SU-DHL-6 (cell line): Measurements from ENCODE around the gene DNAAF3.

Experiments
- H2AFZ ChIP-seq: fragments of 200-600 bp; sonication (generic); 2 replicates; pipeline ENCODE4 v1.6.1; 2014; ENCODE audit warnings: low read depth, mild to moderate bottlenecking, moderate library complexity, mixed read lengths, antibody characterized with exemption, low read length; ENCODE audit not compliant: severe bottlenecking
- H3F3A ChIP-seq: fragments of 200-600 bp; shearing (Covaris generic); 2 replicates; pipeline ENCODE4 v1.6.0; 2016; ENCODE audit warnings: antibody characterized with exemption, mild to moderate bottlenecking; ENCODE audit not compliant: insufficient read depth
- H3K27ac ChIP-seq: fragments of 200-600 bp; sonication (generic); 2 replicates; pipeline ENCODE4 v1.5.1; 2016; ENCODE audit warnings: low read depth, mild to moderate bottlenecking, low read length, moderate library complexity, mixed read lengths
- H3K27me3 ChIP-seq: fragments of 200-600 bp; sonication (generic), shearing (Covaris generic); 2 replicates; pipeline ENCODE4 v1.6.0; 2014; ENCODE audit warnings: mild to moderate bottlenecking, low read length
- H3K36me3 ChIP-seq: fragments of 200-600 bp; sonication (generic); 2 replicates; pipeline ENCODE4 v1.6.1; 2014; ENCODE audit warnings: mild to moderate bottlenecking, low read length, mixed read lengths
- H3K4me2 ChIP-seq: fragments of 300-600, 200-600 bp; shearing (Covaris generic), sonication (generic); 2 replicates; pipeline ENCODE4 v1.6.0; 2014; ENCODE audit warnings: low read length, low read depth, mild to moderate bottlenecking; ENCODE audit not compliant: poor library complexity, severe bottlenecking
- H3K4me3 ChIP-seq: fragments of 200-600 bp; sonication (generic); 2 replicates; pipeline ENCODE4 v1.5.1; 2014; ENCODE audit warnings: antibody characterized with exemption, low read length, mild to moderate bottlenecking, mixed read lengths; ENCODE audit not compliant: insufficient read depth, poor library complexity, severe bottlenecking
- H3K79me2 ChIP-seq: fragments of 200-600 bp; sonication (generic); 2 replicates; pipeline ENCODE4 v1.6.1; 2014; ENCODE audit warnings: mild to moderate bottlenecking, low read length, moderate library complexity; ENCODE audit not compliant: insufficient read depth
- H3K9ac ChIP-seq: fragments of 200-600 bp; sonication (generic); 2 replicates; pipeline ENCODE4 v1.7.0; 2014; ENCODE audit warnings: mild to moderate bottlenecking, low read length
- H3K9me2 ChIP-seq: fragments of 200-600 bp; sonication (generic); replicated peaks from 2 replicates; pipeline ENCODE4 v1.6.1; 2014; ENCODE audit warnings: low read length; ENCODE audit not compliant: insufficient read depth
- H3K9me3 ChIP-seq: fragments of 200-600 bp; sonication (generic); 2 replicates; pipeline ENCODE4 v1.6.1; 2014; ENCODE audit warnings: low read length, mixed read lengths; ENCODE audit not compliant: insufficient read depth
- H4K20me1 ChIP-seq: fragments of 200-600 bp; sonication (generic); 2 replicates; pipeline ENCODE4 v1.6.1; 2014; ENCODE audit warnings: low read depth, mild to moderate bottlenecking, antibody characterized with exemption, low read length, moderate library complexity, mixed read lengths
- CTCF ChIP-seq: fragments of 200-600 bp; sonication (generic); IDR thresholded peaks from one replicate; pipeline ENCODE4 v1.5.1; 2017; ENCODE audit warnings: antibody characterized with exemption, mild to moderate bottlenecking, low read length, moderate library complexity; ENCODE audit not compliant: insufficient read depth, poor library complexity, severe bottlenecking
- EZH2phosphoT487 ChIP-seq: fragments of 200-600 bp; sonication (generic), shearing (Covaris generic); conservative IDR thresholded peaks from 2 replicates; pipeline ENCODE4 v1.6.1; 2018; ENCODE audit warnings: mild to moderate bottlenecking, antibody characterized with exemption, low read length, moderate library complexity, mixed read lengths

Gene DNAAF3

GRCh38 chr19:55115446-55116065 lies 50.9 kb downstream of the DNAAF3 start:
- peak overlapping the region; percentile 91 for H3K27ac ChIP-seq

GRCh38 chr19:55114566-55115145 lies 51.8 kb downstream of the DNAAF3 start:
- Histone ChIP-seq H3K27me3 (no peaks in the 10 kb centered on the region), H3F3A (peaks cover 8% of the 10 kb centered on the region), H4K20me1 (no peaks in the 10 kb centered on the region; the same call in 1 of the 2 replicates), H3K4me3 (peak overlapping the region; percentile 93), H3K9me2 (no peaks in the 10 kb centered on the region), H3K27ac (peak overlapping the region; percentile 91), H2AFZ (no peak overlapping the region), H3K9me3 (no peaks in the 10 kb centered on the region), H3K79me2 (peaks cover 70% of the 10 kb centered on the region), H3K4me2 (peak overlapping the region; percentile 80), H3K9ac (peak overlapping the region; percentile 94), H3K36me3 (no peaks in the 10 kb centered on the region)
- TF ChIP-seq EZH2phosphoT487 (no peak), CTCF (no peak)

More at GRCh38 chr19:55115446-55116065, 50.9 kb downstream of the DNAAF3 start:
- peaks cover 62% of the 10 kb centered on the region for H3K79me2 ChIP-seq
- H4K20me1 ChIP-seq, result no peaks in the 10 kb centered on the region; the same call in 1 of the 2 replicates
- H3F3A ChIP-seq, result peaks cover 11% of the 10 kb centered on the region
- H3K9me2 ChIP-seq, result no peaks in the 10 kb centered on the region
- TF ChIP-seq EZH2phosphoT487, result no peak
- no peak for TF ChIP-seq CTCF
- no peak overlapping the region for H2AFZ ChIP-seq
- peak overlapping the region; percentile 93 for H3K4me3 ChIP-seq
- peak overlapping the region; percentile 80 for H3K4me2 ChIP-seq
- H3K36me3 ChIP-seq, result no peaks in the 10 kb centered on the region
- H3K9me3 ChIP-seq, result no peaks in the 10 kb centered on the region
- H3K27me3 ChIP-seq, result no peaks in the 10 kb centered on the region
- H3K9ac ChIP-seq, result peak overlapping the region; percentile 94

DNA sequence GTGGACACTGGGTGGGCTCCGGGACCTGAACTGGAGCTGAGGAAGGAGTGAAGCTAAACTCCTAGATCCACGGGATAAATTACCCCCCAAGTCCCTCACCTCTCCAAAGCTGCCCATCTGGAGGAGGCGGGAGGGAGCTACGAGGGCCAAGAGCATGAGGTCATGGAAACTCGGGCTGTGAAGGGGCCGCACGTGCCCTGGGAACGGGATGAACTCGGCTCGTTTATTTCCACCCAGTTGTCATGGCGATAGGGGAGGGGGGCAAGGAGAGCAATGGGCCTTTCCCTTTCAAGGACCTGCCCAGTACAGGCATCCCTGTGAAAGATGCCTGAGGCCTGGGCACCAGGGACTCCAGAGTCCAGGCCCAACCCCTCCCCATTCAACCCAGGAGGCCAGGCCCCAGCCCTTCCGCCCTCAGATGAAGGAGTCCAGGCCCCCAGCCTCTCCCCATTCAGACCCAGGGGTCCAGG lies 52.8 kb downstream of the DNAAF3 start:
- Histone ChIP-seq H3K4me2 (peak overlapping the region; percentile 80), H3K79me2 (peaks cover 77% of the 10 kb centered on the region), H3K27me3 (no peaks in the 10 kb centered on the region), H3K36me3 (no peaks in the 10 kb centered on the region), H3K27ac (peak overlapping the region; percentile 91), H3K9ac (peak overlapping the region; percentile 94), H3K4me3 (peak overlapping the region; percentile 25), H3K9me2 (no peaks in the 10 kb centered on the region), H4K20me1 (no peaks in the 10 kb centered on the region; the same call in 1 of the 2 replicates), H2AFZ (no peak overlapping the region), H3K9me3 (no peaks in the 10 kb centered on the region), H3F3A (peaks cover 8% of the 10 kb centered on the region)
- no peak for TF ChIP-seq EZH2phosphoT487
- no peak for TF ChIP-seq CTCF
